ENCODE measurements around the gene CPZ. TPM values are rescaled to one million over a fixed set of nuclear protein-coding genes. Genes with fewer than 3 reads are reported as not detected.

The CPZ gene
- total and polyA plus RNA-seq, 2 of the 4 experiments (the other 2 are of a cell fraction): 0.90 to 10.3 TPM

- no peaks in the 10 kb centered on the region for H3K9me1 ChIP-seq (ENCODE audit: insufficient read depth, low read length)
- dilution Hi-C loops (cut with HindIII; ENCODE audit: low sequenced_read_pairs, unreplicated experiment): no loop called here
Observed at GRCh38 chr4:8642651-8643321, 50.2 kb downstream of the CPZ start.

More at GRCh38 chr4:8642651-8643321, 50.2 kb downstream of the CPZ start:
- no peak overlapping the region for H4K8ac ChIP-seq (ENCODE audit: low read depth in 2 of 2, low read length in 2 of 2)
- H3K9me3 ChIP-seq (ENCODE audit: control insufficient read depth, insufficient read depth, low read length): no peaks in the 10 kb centered on the region
- H2BK15ac ChIP-seq (ENCODE audit: low read depth, low read length): no peak overlapping the region
- no peak overlapping the region for H2AK5ac ChIP-seq (ENCODE audit: low read depth, low read length)
- BruUV-seq (replicated peaks): no TSS peak
- DNase-seq (no peak), ATAC-seq (ENCODE audit: low read depth) (no peak)
- H4K5ac ChIP-seq (ENCODE audit: low read depth, low read length): no peak overlapping the region
- no peak overlapping the region for H3K9ac ChIP-seq (ENCODE audit: low read depth, low read length)
- no peak overlapping the region for H3K14ac ChIP-seq (replicated peaks; ENCODE audit: low read depth, low read length)
- ChIA-PET CTCF (no interaction called here), POLR2A (ENCODE audit: unreplicated experiment) (interaction anchor here (0.6 kb wide), 1 partner anchor 37 kb away, joined by 3 read pairs; no protein-coding TSS in a partner anchor)
- no peak overlapping the region for H3K4ac ChIP-seq (ENCODE audit: low read depth, low read length)
- H2BK5ac ChIP-seq (ENCODE audit: low read depth, low read length, poor library complexity, severe bottlenecking): no peak overlapping the region
- no peaks in the 10 kb centered on the region for H3K36me3 ChIP-seq (ENCODE audit: control insufficient read depth, insufficient read depth, low read length)
- no peak overlapping the region for H2BK20ac ChIP-seq (ENCODE audit: low read depth, low read length)
- no peaks in the 10 kb centered on the region for H3K79me1 ChIP-seq (ENCODE audit: low read depth in 1 of 2, low read length in 2 of 2)
- no peak overlapping the region for H3K23ac ChIP-seq (ENCODE audit: low read depth, low read length)
- H2BK120ac ChIP-seq (ENCODE audit: low read depth, low read length): no peak overlapping the region
- WGBS, 2 experiments (ENCODE audit: extremely low coverage in 2 of 2, insufficient read length in 1 of 2): 69% methylated on average over 4 of the region's 12 CpGs; no CpG with 5 or more reads in 1 of the 2 experiments
- H3K4me1 ChIP-seq (ENCODE audit: control insufficient read depth, insufficient read depth, low read length): no peaks in the 10 kb centered on the region
- in situ Hi-C loops (cut with MboI; ENCODE audit: low sequenced_read_pairs): no loop called here
- no peak overlapping the region for H3K18ac ChIP-seq (ENCODE audit: low read depth, low read length)
- H3K4me3 ChIP-seq (ENCODE audit: insufficient read depth, low read depth, low read length): no peak overlapping the region
- intact Hi-C loops (cut with micrococcal nuclease): no loop called here
- no peak for TF ChIP-seq CEBPB (IDR thresholded peaks at IDR 0.05; ENCODE audit: low read depth, low read length)
- TF ChIP-seq CHD1 (IDR thresholded peaks at IDR 0.05; ENCODE audit: low read depth, low read length): no peak
- TF ChIP-seq POLR2A (IDR thresholded peaks at IDR 0.05; ENCODE audit: low read depth, low read length): no peak
- no peak for TF ChIP-seq MAFK (IDR thresholded peaks at IDR 0.05; ENCODE audit: low read depth, low read length)
- no peak for TF ChIP-seq FOS (IDR thresholded peaks at IDR 0.05; ENCODE audit: low read depth, low read length)
- TF ChIP-seq CTCF (conservative IDR thresholded peaks at IDR 0.05; ENCODE audit: low read depth, low read length): no peak
- no peak for TF ChIP-seq ELK1 (IDR thresholded peaks at IDR 0.05; ENCODE audit: borderline replicate concordance, low read depth, low read length)
- TF ChIP-seq MAZ (IDR thresholded peaks at IDR 0.05; ENCODE audit: borderline replicate concordance, low read depth, low read length): no peak
- TF ChIP-seq RCOR1 (IDR thresholded peaks at IDR 0.05; ENCODE audit: insufficient replicate concordance, low read length): no peak
- no peak for TF ChIP-seq USF2 (IDR thresholded peaks at IDR 0.05; ENCODE audit: low read depth, low read length)
- no peak for TF ChIP-seq NFE2L2 (IDR thresholded peaks at IDR 0.05; ENCODE audit: low read depth, low read length)
- TF ChIP-seq BHLHE40 (IDR thresholded peaks at IDR 0.05; ENCODE audit: low read depth, low read length): no peak
- TF ChIP-seq RAD21 (IDR thresholded peaks at IDR 0.05; ENCODE audit: low read length): no peak
- TF ChIP-seq SMC3 (IDR thresholded peaks at IDR 0.05; ENCODE audit: low read depth, low read length): no peak
- no peak for TF ChIP-seq RFX5 (IDR thresholded peaks at IDR 0.05; ENCODE audit: low read depth, low read length)
- H2AFZ ChIP-seq (replicated peaks; ENCODE audit: low read length, poor library complexity): no peak overlapping the region
- H3K27ac ChIP-seq (ENCODE audit: insufficient read depth, low read length): no peak overlapping the region
- no peak overlapping the region for H3K4me2 ChIP-seq (ENCODE audit: low read depth, low read length)
- H4K20me1 ChIP-seq (ENCODE audit: insufficient read depth, low read length): no peaks in the 10 kb centered on the region
- H3K27me3 ChIP-seq (ENCODE audit: control insufficient read depth, insufficient read depth, low read length): peaks cover 10% of the 10 kb centered on the region; the same call in 1 of the 2 replicates
- no peak overlapping the region for H4K91ac ChIP-seq (ENCODE audit: insufficient read depth, low read depth, low read length)
- no peak overlapping the region for H3K56ac ChIP-seq (ENCODE audit: extremely low read depth, insufficient read depth, low read length)
- no peak overlapping the region for H2AK9ac ChIP-seq (replicated peaks; ENCODE audit: low read depth, low read length, poor library complexity)
